ENCODE measurements around the gene CYP8B1.
A peak's percentile ranks its signal among the peaks of the same experiment; 100 is the strongest.

Gene CYP8B1

GRCh38 chr3:42830437-42831320 is 45.0 kb downstream of the CYP8B1 start:
- H3K36me3 ChIP-seq (ENCODE audit: control insufficient read depth, insufficient read depth, low read length), result no peaks in the 10 kb centered on the region
- no peaks in the 10 kb centered on the region for H3K79me1 ChIP-seq (ENCODE audit: low read length)
- H3K56ac ChIP-seq (ENCODE audit: low read length), result no peak overlapping the region
- H3K4me3 ChIP-seq (ENCODE audit: low read length), result no peak overlapping the region
- H2BK15ac ChIP-seq (replicated peaks; ENCODE audit: low read depth), result no peak overlapping the region
- H3K79me2 ChIP-seq (ENCODE audit: control insufficient read depth, insufficient read depth, low read length), result no peaks in the 10 kb centered on the region
- no peak overlapping the region for H3K27ac ChIP-seq (ENCODE audit: low read depth, low read length)
- H4K8ac ChIP-seq (ENCODE audit: low read depth, low read length), result no peak overlapping the region
- H3K18ac ChIP-seq (ENCODE audit: low read length), result no peak overlapping the region
- H2BK5ac ChIP-seq (ENCODE audit: low read length), result no peak overlapping the region
- H3K23ac ChIP-seq (ENCODE audit: low read length), result no peak overlapping the region
- no peak overlapping the region for H2AK5ac ChIP-seq (ENCODE audit: low read length)
- WGBS (ENCODE audit: extremely low coverage, insufficient coverage, low lambda C conversion rate), result no CpG with 5 or more reads among the region's 7 CpGs
- DNase-seq, result peak; percentile 92
- no peak overlapping the region for H4K5ac ChIP-seq (ENCODE audit: low read length)
- H3K4me2 ChIP-seq (ENCODE audit: low read length), result no peak overlapping the region
- H3K9ac ChIP-seq (ENCODE audit: low read length), result no peak overlapping the region
- no peaks in the 10 kb centered on the region for H3K27me3 ChIP-seq (ENCODE audit: insufficient read depth, low read length, poor library complexity)
- H2BK120ac ChIP-seq (ENCODE audit: low read depth, low read length), result no peak overlapping the region
- no peak overlapping the region for H3K4ac ChIP-seq (ENCODE audit: low read depth, low read length)
- H3K4me1 ChIP-seq (ENCODE audit: control insufficient read depth, low read depth, low read length), result no peaks in the 10 kb centered on the region

- Histone ChIP-seq H2AK5ac (ENCODE audit: low read length) (no peak overlapping the region), H3K4ac (ENCODE audit: low read depth, low read length) (no peak overlapping the region), H2BK120ac (ENCODE audit: low read depth, low read length) (no peak overlapping the region), H3K9ac (ENCODE audit: low read length) (no peak overlapping the region), H3K27ac (ENCODE audit: low read depth, low read length) (no peak overlapping the region), H3K27me3 (ENCODE audit: insufficient read depth, low read length, poor library complexity) (no peaks in the 10 kb centered on the region), H3K4me1 (ENCODE audit: control insufficient read depth, low read depth, low read length) (no peaks in the 10 kb centered on the region), H3K79me2 (ENCODE audit: control insufficient read depth, insufficient read depth, low read length) (no peaks in the 10 kb centered on the region), H3K23ac (ENCODE audit: low read length) (peak overlapping the region; percentile 33), H4K8ac (ENCODE audit: low read depth, low read length) (no peak overlapping the region), H2BK5ac (ENCODE audit: low read length) (no peak overlapping the region), H3K79me1 (ENCODE audit: low read length) (no peaks in the 10 kb centered on the region), H4K5ac (ENCODE audit: low read length) (no peak overlapping the region), H3K18ac (ENCODE audit: low read length) (no peak overlapping the region), H3K4me2 (ENCODE audit: low read length) (no peak overlapping the region), H2BK15ac (replicated peaks; ENCODE audit: low read depth) (no peak overlapping the region), H3K36me3 (ENCODE audit: control insufficient read depth, insufficient read depth, low read length) (no peaks in the 10 kb centered on the region), H3K56ac (ENCODE audit: low read length) (no peak overlapping the region), H3K4me3 (ENCODE audit: low read length) (no peak overlapping the region)
- no CpG with 5 or more reads among the region's 5 CpGs for WGBS (ENCODE audit: extremely low coverage, insufficient coverage, low lambda C conversion rate)
- DNase-seq, result no peak
Observed at GRCh38 chr3:42829628-42830436, 45.8 kb downstream of the CYP8B1 start.

- WGBS (ENCODE audit: extremely low coverage, insufficient coverage, low lambda C conversion rate), result no CpG with 5 or more reads among the region's 5 CpGs
- H4K5ac ChIP-seq (ENCODE audit: low read length), result no peak overlapping the region
Observed at GRCh38 chr3:42829083-42829627, 46.5 kb downstream of the CYP8B1 start.

GRCh38 chr3:42827654-42828053 is 48.0 kb downstream of the CYP8B1 start:
- H2BK5ac ChIP-seq (ENCODE audit: low read length), result no peak overlapping the region
- no CpG with 5 or more reads among the region's 4 CpGs for WGBS (ENCODE audit: extremely low coverage, insufficient coverage, low lambda C conversion rate)

More at GRCh38 chr3:42829083-42829627, 46.5 kb downstream of the CYP8B1 start:
- Histone ChIP-seq H3K4me3 (ENCODE audit: low read length) (no peak overlapping the region), H3K79me2 (ENCODE audit: control insufficient read depth, insufficient read depth, low read length) (no peaks in the 10 kb centered on the region), H3K36me3 (ENCODE audit: control insufficient read depth, insufficient read depth, low read length) (no peaks in the 10 kb centered on the region), H2AK5ac (ENCODE audit: low read length) (no peak overlapping the region), H3K4ac (ENCODE audit: low read depth, low read length) (no peak overlapping the region), H3K27me3 (ENCODE audit: insufficient read depth, low read length, poor library complexity) (no peaks in the 10 kb centered on the region), H3K4me2 (ENCODE audit: low read length) (no peak overlapping the region), H3K9ac (ENCODE audit: low read length) (no peak overlapping the region), H3K23ac (ENCODE audit: low read length) (peak overlapping the region; percentile 33), H3K4me1 (ENCODE audit: control insufficient read depth, low read depth, low read length) (no peaks in the 10 kb centered on the region), H3K18ac (ENCODE audit: low read length) (no peak overlapping the region), H2BK120ac (ENCODE audit: low read depth, low read length) (no peak overlapping the region), H2BK5ac (ENCODE audit: low read length) (no peak overlapping the region), H4K8ac (ENCODE audit: low read depth, low read length) (no peak overlapping the region), H3K79me1 (ENCODE audit: low read length) (no peaks in the 10 kb centered on the region), H3K27ac (ENCODE audit: low read depth, low read length) (no peak overlapping the region), H2BK15ac (replicated peaks; ENCODE audit: low read depth) (peak overlapping the region; percentile 60), H3K56ac (ENCODE audit: low read length) (no peak overlapping the region)
- peak; percentile 63 for DNase-seq

GRCh38 chr3:42827023-42827422 is 48.7 kb downstream of the CYP8B1 start:
- Histone ChIP-seq H3K79me1 (ENCODE audit: low read length) (no peaks in the 10 kb centered on the region), H3K27me3 (ENCODE audit: insufficient read depth, low read length, poor library complexity) (no peaks in the 10 kb centered on the region), H2BK15ac (replicated peaks; ENCODE audit: low read depth) (no peak overlapping the region), H4K8ac (ENCODE audit: low read depth, low read length) (no peak overlapping the region), H3K4me3 (ENCODE audit: low read length) (no peak overlapping the region), H3K36me3 (ENCODE audit: control insufficient read depth, insufficient read depth, low read length) (no peaks in the 10 kb centered on the region), H4K5ac (ENCODE audit: low read length) (no peak overlapping the region), H2AK5ac (ENCODE audit: low read length) (no peak overlapping the region), H3K56ac (ENCODE audit: low read length) (no peak overlapping the region), H3K23ac (ENCODE audit: low read length) (no peak overlapping the region), H2BK120ac (ENCODE audit: low read depth, low read length) (no peak overlapping the region), H3K4me2 (ENCODE audit: low read length) (no peak overlapping the region), H3K4me1 (ENCODE audit: control insufficient read depth, low read depth, low read length) (no peaks in the 10 kb centered on the region), H3K4ac (ENCODE audit: low read depth, low read length) (no peak overlapping the region), H3K9ac (ENCODE audit: low read length) (no peak overlapping the region), H3K79me2 (ENCODE audit: control insufficient read depth, insufficient read depth, low read length) (no peaks in the 10 kb centered on the region), H2BK5ac (ENCODE audit: low read length) (no peak overlapping the region), H3K27ac (ENCODE audit: low read depth, low read length) (no peak overlapping the region), H3K18ac (ENCODE audit: low read length) (no peak overlapping the region)
- DNase-seq, result no peak

More at GRCh38 chr3:42827654-42828053, 48.0 kb downstream of the CYP8B1 start:
- Histone ChIP-seq H2BK120ac (ENCODE audit: low read depth, low read length) (no peak overlapping the region), H3K27me3 (ENCODE audit: insufficient read depth, low read length, poor library complexity) (no peaks in the 10 kb centered on the region), H3K4me3 (ENCODE audit: low read length) (no peak overlapping the region), H2AK5ac (ENCODE audit: low read length) (no peak overlapping the region), H3K18ac (ENCODE audit: low read length) (no peak overlapping the region), H3K4me2 (ENCODE audit: low read length) (no peak overlapping the region), H3K4ac (ENCODE audit: low read depth, low read length) (no peak overlapping the region), H3K23ac (ENCODE audit: low read length) (no peak overlapping the region), H3K79me1 (ENCODE audit: low read length) (no peaks in the 10 kb centered on the region), H2BK15ac (replicated peaks; ENCODE audit: low read depth) (no peak overlapping the region), H3K9ac (ENCODE audit: low read length) (no peak overlapping the region), H3K27ac (ENCODE audit: low read depth, low read length) (no peak overlapping the region), H3K79me2 (ENCODE audit: control insufficient read depth, insufficient read depth, low read length) (no peaks in the 10 kb centered on the region), H3K4me1 (ENCODE audit: control insufficient read depth, low read depth, low read length) (no peaks in the 10 kb centered on the region), H3K56ac (ENCODE audit: low read length) (no peak overlapping the region), H4K8ac (ENCODE audit: low read depth, low read length) (no peak overlapping the region), H3K36me3 (ENCODE audit: control insufficient read depth, insufficient read depth, low read length) (no peaks in the 10 kb centered on the region), H4K5ac (ENCODE audit: low read length) (no peak overlapping the region)
- DNase-seq, result no peak
